Mucosa of stomach (tissue), 1 donor: Measurements from ENCODE around the gene PLCXD3.

Source experiments
- H3K27me3 ChIP-seq: one replicate; pipeline ENCODE4 v1.7.0; 2013; ENCODE audit warnings: mild to moderate bottlenecking, low read length; ENCODE audit not compliant: control insufficient read depth, insufficient read depth
- H3K36me3 ChIP-seq: one replicate; pipeline ENCODE4 v1.7.0; 2013; ENCODE audit warnings: low read length; ENCODE audit not compliant: control insufficient read depth, insufficient read depth
- H3K4me1 ChIP-seq: one replicate; pipeline ENCODE4 v1.7.0; 2013; ENCODE audit warnings: mild to moderate bottlenecking, low read length; ENCODE audit not compliant: control insufficient read depth, insufficient read depth
- H3K4me3 ChIP-seq: one replicate; pipeline ENCODE4 v1.7.0; 2013; ENCODE audit warnings: low read length
- H3K9ac ChIP-seq: one replicate; pipeline ENCODE4 v1.7.0; 2013; ENCODE audit warnings: mild to moderate bottlenecking, low read length, moderate library complexity
- H3K9me3 ChIP-seq: one replicate; pipeline ENCODE4 v1.7.0; 2013; ENCODE audit warnings: mild to moderate bottlenecking, low read length, moderate library complexity; ENCODE audit not compliant: control insufficient read depth
- donor health status: Pancreatic carcinoma.

The PLCXD3 gene

GRCh38 chr5:41510176-41510831 lies at the start of gene PLCXD3:
Gene PLCXD3, minus strand, starts transcription at chr5:41510601. Its CDS starts 75 bp downstream, at chr5:41510526.
- Histone ChIP-seq H3K4me1 (peaks cover 8% of the 10 kb centered on the region), H3K9ac (no peak within 1 kb of the TSS), H3K36me3 (no peaks in the 10 kb centered on the region), H3K4me3 (no peak within 1 kb of the TSS), H3K9me3 (no peaks in the 10 kb centered on the region), H3K27me3 (peaks cover 13% of the 10 kb centered on the region)

- no peaks in the 10 kb centered on the region for H3K36me3 ChIP-seq
- no peaks in the 10 kb centered on the region for H3K9me3 ChIP-seq
- no peaks in the 10 kb centered on the region for H3K27me3 ChIP-seq
- no peak overlapping the region for H3K4me3 ChIP-seq
- no peaks in the 10 kb centered on the region for H3K4me1 ChIP-seq
- H3K9ac ChIP-seq: no peak overlapping the region
These were observed 48.8 kb upstream of the PLCXD3 start for GRCh38 chr5:41559184-41559583.

GRCh38 chr5:41558295-41558694 lies 47.9 kb upstream of the PLCXD3 start:
- H3K9me3 ChIP-seq: no peaks in the 10 kb centered on the region
- no peak overlapping the region for H3K4me3 ChIP-seq
- no peaks in the 10 kb centered on the region for H3K36me3 ChIP-seq
- H3K9ac ChIP-seq: no peak overlapping the region
- no peaks in the 10 kb centered on the region for H3K4me1 ChIP-seq
- no peaks in the 10 kb centered on the region for H3K27me3 ChIP-seq

- Histone ChIP-seq H3K9ac (no peak overlapping the region), H3K27me3 (no peaks in the 10 kb centered on the region), H3K4me1 (no peaks in the 10 kb centered on the region), H3K36me3 (no peaks in the 10 kb centered on the region), H3K4me3 (no peak overlapping the region), H3K9me3 (no peaks in the 10 kb centered on the region)
These were observed 37.6 kb upstream of the PLCXD3 start for GRCh38 chr5:41547991-41548390.

GRCh38 chr5:41542183-41542582 lies 31.8 kb upstream of the PLCXD3 start:
- no peaks in the 10 kb centered on the region for H3K27me3 ChIP-seq
- H3K9me3 ChIP-seq: no peaks in the 10 kb centered on the region
- H3K36me3 ChIP-seq: no peaks in the 10 kb centered on the region
- H3K9ac ChIP-seq: no peak overlapping the region
- H3K4me1 ChIP-seq: no peaks in the 10 kb centered on the region
- no peak overlapping the region for H3K4me3 ChIP-seq

- Histone ChIP-seq H3K4me1 (no peaks in the 10 kb centered on the region), H3K9ac (no peak overlapping the region), H3K27me3 (no peaks in the 10 kb centered on the region), H3K4me3 (no peak overlapping the region), H3K36me3 (no peaks in the 10 kb centered on the region), H3K9me3 (no peaks in the 10 kb centered on the region)
These were observed 29.1 kb upstream of the PLCXD3 start for GRCh38 chr5:41539454-41539853.

GRCh38 chr5:41537581-41537980 lies 27.2 kb upstream of the PLCXD3 start:
- H3K4me1 ChIP-seq: no peaks in the 10 kb centered on the region
- H3K36me3 ChIP-seq: no peaks in the 10 kb centered on the region
- H3K27me3 ChIP-seq: no peaks in the 10 kb centered on the region
- H3K4me3 ChIP-seq: no peak overlapping the region
- H3K9ac ChIP-seq: no peak overlapping the region
- H3K9me3 ChIP-seq: no peaks in the 10 kb centered on the region

- H3K4me3 ChIP-seq: no peak overlapping the region
- H3K4me1 ChIP-seq: no peaks in the 10 kb centered on the region
- H3K9me3 ChIP-seq: no peaks in the 10 kb centered on the region
- no peaks in the 10 kb centered on the region for H3K27me3 ChIP-seq
- H3K36me3 ChIP-seq: no peaks in the 10 kb centered on the region
- no peak overlapping the region for H3K9ac ChIP-seq
These were observed 22.1 kb upstream of the PLCXD3 start for GRCh38 chr5:41532485-41532884.

- H3K36me3 ChIP-seq: no peaks in the 10 kb centered on the region
- H3K27me3 ChIP-seq: no peaks in the 10 kb centered on the region
These were observed 16.9 kb upstream of the PLCXD3 start for GRCh38 chr5:41527201-41527779.

GRCh38 chr5:41526699-41527098 lies 16.3 kb upstream of the PLCXD3 start:
- no peak overlapping the region for H3K9ac ChIP-seq
- no peaks in the 10 kb centered on the region for H3K36me3 ChIP-seq
- no peaks in the 10 kb centered on the region for H3K9me3 ChIP-seq
- no peaks in the 10 kb centered on the region for H3K4me1 ChIP-seq
- H3K27me3 ChIP-seq: no peaks in the 10 kb centered on the region
- H3K4me3 ChIP-seq: no peak overlapping the region

More at GRCh38 chr5:41527201-41527779, 16.9 kb upstream of the PLCXD3 start:
- Histone ChIP-seq H3K4me3 (no peak overlapping the region), H3K9me3 (no peaks in the 10 kb centered on the region), H3K9ac (no peak overlapping the region), H3K4me1 (no peaks in the 10 kb centered on the region)

GRCh38 chr5:41524174-41524573 lies 13.8 kb upstream of the PLCXD3 start:
- Histone ChIP-seq H3K9me3 (no peaks in the 10 kb centered on the region), H3K36me3 (no peaks in the 10 kb centered on the region), H3K4me1 (no peaks in the 10 kb centered on the region), H3K27me3 (no peaks in the 10 kb centered on the region), H3K4me3 (no peak overlapping the region), H3K9ac (no peak overlapping the region)

GRCh38 chr5:41522193-41522786 lies 11.9 kb upstream of the PLCXD3 start:
- H3K4me3 ChIP-seq: no peak overlapping the region
- H3K36me3 ChIP-seq: no peaks in the 10 kb centered on the region
- H3K9me3 ChIP-seq: no peaks in the 10 kb centered on the region
- H3K4me1 ChIP-seq: no peaks in the 10 kb centered on the region
- no peak overlapping the region for H3K9ac ChIP-seq
- no peaks in the 10 kb centered on the region for H3K27me3 ChIP-seq
